NT2/D1 (cell line): Measurements from ENCODE around the gene CCDC107.

Source experiments
- DNase-seq: peaks from one replicate; pipeline ENCODE4 v3.0.0-alpha.2; 2011; ENCODE audit warnings: low read depth, low spot score
- H3K27me3 ChIP-seq: 2 replicates; pipeline ENCODE4 v1.6.0; 2011; ENCODE audit warnings: mild to moderate bottlenecking; ENCODE audit not compliant: insufficient read length, insufficient read depth
- H3K36me3 ChIP-seq: 2 replicates; pipeline ENCODE4 v1.6.1; 2011; ENCODE audit warnings: mild to moderate bottlenecking, low read length, mixed read lengths; ENCODE audit not compliant: insufficient read depth, insufficient read length
- H3K4me1 ChIP-seq: 2 replicates; pipeline ENCODE4 v1.5.1; 2011; ENCODE audit not compliant: insufficient read depth, insufficient read length
- H3K4me3 ChIP-seq: 2 replicates; pipeline ENCODE4 v1.5.1; 2011; ENCODE audit warnings: low read depth; ENCODE audit not compliant: insufficient read length
- H3K9ac ChIP-seq: 2 replicates; pipeline ENCODE4 v1.6.0; 2011; ENCODE audit warnings: low read depth; ENCODE audit not compliant: insufficient read length
- H3K9me3 ChIP-seq: 2 replicates; pipeline ENCODE4 v1.5.1; 2011; ENCODE audit warnings: mild to moderate bottlenecking, low read length; ENCODE audit not compliant: insufficient read depth
- SUZ12 ChIP-seq: IDR thresholded peaks from 2 replicates; pipeline ENCODE4 v1.6.1; 2011; ENCODE audit not compliant: insufficient read length, insufficient read depth; ENCODE audit errors: extremely low read depth
- YY1 ChIP-seq: IDR thresholded peaks from 2 replicates; pipeline ENCODE4 v1.6.1; 2011; ENCODE audit not compliant: insufficient read length, insufficient read depth
- ZNF274 ChIP-seq: IDR thresholded peaks from 2 replicates; pipeline ENCODE4 v1.6.1; 2011; ENCODE audit warnings: mild to moderate bottlenecking, low read depth, low read length

Gene CCDC107

DNA sequence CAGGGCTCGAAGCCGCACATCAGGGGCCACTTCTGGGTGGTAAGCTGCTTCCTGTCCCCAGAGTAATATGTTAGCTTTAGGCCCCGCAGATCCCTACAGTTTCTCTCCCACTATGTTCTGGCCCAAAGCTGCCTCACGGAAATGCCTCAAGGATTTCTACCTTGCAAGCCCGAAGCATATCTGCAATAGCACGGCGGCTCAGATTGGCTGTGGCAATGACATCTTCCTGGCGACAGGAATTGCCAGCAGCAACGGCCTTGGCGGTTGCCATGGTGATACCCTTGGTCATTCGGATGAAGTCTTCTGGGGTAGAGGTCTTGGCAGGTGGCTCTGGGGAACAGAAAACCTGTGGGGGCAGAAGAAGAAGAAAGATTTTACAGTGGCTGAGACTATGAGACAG lies 41.9 kb downstream of the CCDC107 start:
- no peak overlapping the region for H3K4me3 ChIP-seq
- H3K9ac ChIP-seq: no peak overlapping the region
- H3K27me3 ChIP-seq: no peaks in the 10 kb centered on the region
- H3K36me3 ChIP-seq: peaks cover 94% of the 10 kb centered on the region
- DNase-seq: no peak
- no peaks in the 10 kb centered on the region for H3K9me3 ChIP-seq
- H3K4me1 ChIP-seq: no peaks in the 10 kb centered on the region
- TF ChIP-seq ZNF274 (no peak), YY1 (no peak), SUZ12 (no peak)

DNA sequence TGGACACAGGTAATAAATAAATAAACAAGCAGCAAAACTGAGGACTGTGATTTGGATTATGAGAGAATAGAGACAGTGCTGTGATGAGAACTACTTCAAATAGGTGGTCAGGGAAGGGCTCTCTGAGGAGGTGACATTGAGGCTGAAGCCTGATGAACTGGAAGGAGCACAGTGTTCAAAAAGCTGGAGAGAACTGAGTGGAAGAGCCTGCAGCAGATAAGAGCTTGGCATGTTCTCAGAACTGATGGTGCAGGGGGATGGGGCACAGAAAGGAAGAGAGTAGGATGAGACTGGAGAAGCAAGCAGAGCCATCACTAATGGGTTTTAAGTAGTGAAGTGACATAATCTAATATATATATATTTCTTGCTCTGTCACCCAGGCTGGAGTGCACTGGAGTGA lies 42.9 kb downstream of the CCDC107 start:
- DNase-seq: no peak
- TF ChIP-seq YY1 (no peak), ZNF274 (no peak), SUZ12 (no peak)
- Histone ChIP-seq H3K36me3 (peaks cover 97% of the 10 kb centered on the region), H3K9me3 (no peaks in the 10 kb centered on the region), H3K4me3 (no peak overlapping the region), H3K9ac (no peak overlapping the region), H3K27me3 (no peaks in the 10 kb centered on the region), H3K4me1 (peaks cover 2% of the 10 kb centered on the region)

DNA sequence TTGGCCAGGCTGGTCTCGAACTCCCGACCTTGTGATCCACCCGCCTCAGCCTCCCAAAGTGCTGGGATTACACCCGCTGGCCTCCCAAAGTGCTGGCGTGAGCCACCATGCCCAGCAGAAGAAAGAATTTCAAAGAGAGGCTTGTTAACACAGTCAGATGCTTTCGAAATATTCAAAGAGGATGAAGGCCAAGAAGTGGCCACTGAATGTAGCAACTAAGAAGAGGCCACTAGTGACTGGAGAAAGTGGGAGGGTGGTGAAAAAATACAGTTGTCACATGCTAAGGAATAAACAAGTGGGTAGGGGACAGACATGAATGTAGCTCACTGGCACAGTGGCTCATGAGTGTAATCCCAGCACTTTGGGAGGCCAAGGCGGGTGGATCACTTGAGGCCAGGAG lies 44.6 kb downstream of the CCDC107 start:
- Histone ChIP-seq H3K36me3 (peaks cover 97% of the 10 kb centered on the region), H3K9me3 (no peaks in the 10 kb centered on the region), H3K4me3 (no peak overlapping the region), H3K9ac (no peak overlapping the region), H3K4me1 (peaks cover 5% of the 10 kb centered on the region), H3K27me3 (no peaks in the 10 kb centered on the region)
- DNase-seq: no peak
- TF ChIP-seq YY1 (no peak), SUZ12 (no peak), ZNF274 (no peak)

DNA sequence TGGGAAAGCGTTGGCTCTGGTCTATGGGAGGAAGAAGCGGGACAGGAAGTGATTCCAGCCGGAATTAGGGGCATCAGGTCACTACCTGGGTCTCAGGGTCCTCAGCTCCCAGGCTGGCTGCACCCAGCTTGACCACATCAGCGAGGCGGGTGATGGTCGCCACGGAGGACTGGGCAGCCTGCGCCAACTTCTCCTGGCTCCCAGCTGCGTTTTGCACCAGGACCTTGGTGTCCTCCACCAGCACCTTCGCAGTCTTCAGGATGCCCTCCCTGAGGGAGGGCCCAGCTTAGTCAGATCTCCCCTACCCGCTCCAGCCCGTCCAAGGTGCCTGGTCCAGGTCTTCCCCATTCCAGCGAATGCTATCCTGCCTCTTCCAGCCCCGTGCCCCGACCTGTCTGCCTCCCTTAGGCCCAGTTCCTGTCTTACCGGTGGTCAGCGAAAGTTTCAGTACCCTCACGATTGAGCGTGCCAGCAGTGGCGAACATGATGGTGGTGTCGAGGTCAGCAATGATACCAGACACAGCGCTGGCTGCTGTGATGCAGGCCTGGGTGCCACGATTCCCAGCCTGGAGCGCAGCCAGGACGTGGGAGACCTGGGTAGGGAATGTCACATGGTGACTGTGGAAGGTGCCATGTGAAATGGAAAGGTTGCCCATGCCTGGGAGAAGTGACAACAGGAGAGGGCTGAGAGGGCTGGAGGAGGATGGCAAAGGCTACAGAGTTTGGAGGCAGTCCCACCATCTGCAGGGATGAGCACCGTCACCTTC lies 46.0 kb downstream of the CCDC107 start:
- Histone ChIP-seq H3K27me3 (no peaks in the 10 kb centered on the region), H3K36me3 (peaks cover 97% of the 10 kb centered on the region), H3K9me3 (no peaks in the 10 kb centered on the region), H3K4me1 (peaks cover 5% of the 10 kb centered on the region), H3K9ac (no peak overlapping the region), H3K4me3 (no peak overlapping the region)
- TF ChIP-seq SUZ12 (no peak), YY1 (no peak), ZNF274 (no peak)
- DNase-seq: no peak

DNA sequence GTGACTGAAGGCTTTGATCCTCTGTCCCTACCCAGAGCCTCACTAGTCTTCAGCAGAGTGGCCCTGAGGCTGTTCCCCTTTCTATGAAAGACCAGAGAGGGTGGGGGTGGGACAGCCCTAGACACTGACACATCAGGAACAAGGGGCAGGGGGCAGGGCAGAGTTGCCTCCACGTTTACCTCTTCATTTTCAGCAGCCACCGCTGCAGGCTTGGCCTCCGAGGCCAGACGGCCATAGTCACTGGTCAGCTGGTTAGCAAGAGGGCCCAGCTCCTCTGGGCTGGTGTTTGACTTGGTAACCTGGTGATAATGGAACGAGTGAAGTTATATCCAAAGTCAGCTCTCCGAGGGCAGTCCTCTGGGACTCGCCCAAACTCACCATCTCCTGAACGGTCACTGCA lies 47.3 kb downstream of the CCDC107 start:
- no peak for DNase-seq
- no peak overlapping the region for H3K4me3 ChIP-seq
- H3K27me3 ChIP-seq: no peaks in the 10 kb centered on the region
- TF ChIP-seq SUZ12: no peak
- TF ChIP-seq YY1: no peak
- TF ChIP-seq ZNF274: no peak
- H3K9ac ChIP-seq: no peak overlapping the region
- peaks cover 5% of the 10 kb centered on the region for H3K4me1 ChIP-seq
- H3K36me3 ChIP-seq: peaks cover 92% of the 10 kb centered on the region
- H3K9me3 ChIP-seq: no peaks in the 10 kb centered on the region

DNA sequence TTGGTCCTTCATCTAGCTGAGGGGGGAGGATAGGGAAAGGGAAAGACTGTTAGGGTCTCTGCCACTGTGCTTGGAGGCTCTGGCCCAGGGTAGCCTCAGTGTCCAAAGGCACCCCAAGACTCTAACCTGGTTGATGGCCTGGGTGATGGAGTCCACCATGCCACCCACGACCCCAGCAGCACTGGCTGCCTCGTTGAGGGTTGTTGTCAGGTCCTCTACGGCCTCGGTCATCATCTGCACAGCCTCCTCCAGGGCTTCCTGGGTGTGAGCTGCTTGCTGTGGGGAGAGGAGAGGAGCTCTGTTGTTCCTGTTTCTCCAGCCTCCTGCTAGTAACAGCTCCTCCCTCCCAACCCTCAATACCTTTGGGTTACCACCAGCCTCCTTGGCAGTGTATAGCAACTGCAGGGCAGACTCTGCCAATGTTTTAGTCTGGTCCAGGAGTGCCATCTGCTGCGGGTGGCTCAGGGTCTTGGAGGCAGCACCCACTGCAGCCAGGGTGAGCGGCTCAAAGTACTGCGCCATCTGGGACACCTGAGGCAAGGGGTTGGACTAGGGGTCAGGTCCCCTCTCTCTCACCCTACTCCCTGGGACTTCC lies 47.8 kb downstream of the CCDC107 start:
- Histone ChIP-seq H3K4me3 (no peak overlapping the region), H3K36me3 (peaks cover 92% of the 10 kb centered on the region), H3K4me1 (peaks cover 5% of the 10 kb centered on the region), H3K9ac (no peak overlapping the region), H3K9me3 (no peaks in the 10 kb centered on the region), H3K27me3 (no peaks in the 10 kb centered on the region)
- DNase-seq: no peak
- TF ChIP-seq ZNF274 (no peak), SUZ12 (no peak), YY1 (no peak)

DNA sequence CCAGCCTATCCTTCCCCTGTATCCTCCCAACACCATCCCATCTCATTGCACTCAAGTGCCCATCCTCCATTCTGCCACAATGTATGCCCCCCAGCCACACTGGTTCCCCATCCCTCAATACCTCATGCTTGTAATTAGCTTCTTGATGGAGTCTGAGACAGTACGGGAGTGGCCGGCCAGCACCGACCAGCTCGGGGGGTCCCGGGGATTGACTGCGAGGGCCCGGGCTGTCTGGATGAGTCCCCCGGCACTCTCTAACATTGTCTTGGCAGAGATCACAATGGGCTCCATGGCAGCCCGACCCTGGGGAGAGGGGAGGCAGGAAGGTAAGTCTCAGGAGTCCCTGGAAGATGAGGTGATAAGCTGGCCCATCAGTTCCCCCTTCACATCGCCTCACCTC lies 48.9 kb downstream of the CCDC107 start:
- Histone ChIP-seq H3K4me1 (peaks cover 5% of the 10 kb centered on the region), H3K9me3 (no peaks in the 10 kb centered on the region), H3K36me3 (peaks cover 92% of the 10 kb centered on the region), H3K9ac (no peak overlapping the region), H3K27me3 (no peaks in the 10 kb centered on the region), H3K4me3 (no peak overlapping the region)
- no peak for DNase-seq
- TF ChIP-seq SUZ12 (no peak), ZNF274 (no peak), YY1 (no peak)
